WTC11 (cell line): ENCODE data around the gene SCUBE1. TPM values are rescaled to one million over a fixed set of nuclear protein-coding genes. Genes with fewer than 3 reads are reported as not detected.
A peak's percentile ranks its signal among the peaks of the same experiment; 100 is the strongest.

ENCODE experiments used
- ATAC-seq: fragments of 200-7000 bp; cut with Tn5 transposase; 2 replicates; pipeline ENCODE4 v1.10.0; 2021; ENCODE audit warnings: mild to moderate bottlenecking, moderate library complexity
- CTCF ChIA-PET: fragments of 300-600 bp; sonication (Branson Sonifier 250); formaldehyde crosslinking; loops from one replicate; lab custom pipeline; 2021; ENCODE audit warnings: antibody characterized with exemption; lab: Charles Lee
- POLR2A ChIA-PET: fragments of 350-600 bp; sonication (Branson Sonifier 250); formaldehyde crosslinking; loops from one replicate; lab custom pipeline; 2021; ENCODE audit warnings: antibody characterized with exemption; lab: Charles Lee
- DNase-seq: peaks from one replicate; pipeline ENCODE4 v3.0.0; 2021; ENCODE audit warnings: low spot score
- H3K27ac Mint-ChIP-seq: 2 replicates; pipeline ENCODE4 v1.8.0; 2021; ENCODE audit warnings: mixed read lengths
- H3K27me3 Mint-ChIP-seq: 2 replicates; pipeline ENCODE4 v1.8.0; 2021; ENCODE audit warnings: low read depth, mild to moderate bottlenecking, moderate library complexity, mixed read lengths
- H3K36me3 Mint-ChIP-seq: 2 replicates; pipeline ENCODE4 v1.8.0; 2021; ENCODE audit warnings: mixed read lengths
- H3K4me1 Mint-ChIP-seq: 2 replicates; pipeline ENCODE4 v1.8.0; 2022; ENCODE audit warnings: mixed read lengths
- H3K4me3 Mint-ChIP-seq: 2 replicates; pipeline ENCODE4 v1.8.0; 2021; ENCODE audit warnings: mild to moderate bottlenecking, moderate library complexity, mixed read lengths
- H3K9me3 Mint-ChIP-seq: 2 replicates; pipeline ENCODE4 v1.8.0; 2021; ENCODE audit warnings: mixed read lengths
- ARID4B ChIP-seq: sonication (generic); formaldehyde crosslinking; IDR thresholded peaks from 2 replicates; pipeline ENCODE4 v1.8.0; 2023; ENCODE audit warnings: missing genetic modification reagents, mild to moderate bottlenecking, borderline replicate concordance
- ATF2 ChIP-seq: sonication (generic); formaldehyde crosslinking; IDR thresholded peaks from 2 replicates; pipeline ENCODE4 v1.8.1; 2022; ENCODE audit warnings: low read depth, missing genetic modification reagents, borderline replicate concordance
- ATF3 ChIP-seq: sonication (generic); formaldehyde crosslinking; conservative IDR thresholded peaks from 2 replicates; pipeline ENCODE4 v1.8.1; 2022; ENCODE audit warnings: mild to moderate bottlenecking, missing genetic modification reagents
- ESRRA ChIP-seq: sonication (generic); formaldehyde crosslinking; IDR thresholded peaks from 2 replicates; pipeline ENCODE4 v1.8.1; 2022; ENCODE audit warnings: mild to moderate bottlenecking, missing genetic modification reagents, borderline replicate concordance
- FOXP1 ChIP-seq: sonication (generic); formaldehyde crosslinking; IDR thresholded peaks from 2 replicates; pipeline ENCODE4 v1.8.0; 2022; ENCODE audit warnings: missing genetic modification reagents, mild to moderate bottlenecking, moderate library complexity, borderline replicate concordance
- GABPB1 ChIP-seq: sonication (generic); formaldehyde crosslinking; IDR thresholded peaks from 2 replicates; pipeline ENCODE4 v1.8.1; 2023; ENCODE audit warnings: mild to moderate bottlenecking, missing genetic modification reagents
- GRHL2 ChIP-seq: fragments of 250-450 bp; sonication (Bioruptor Pico); IDR thresholded peaks from 2 replicates; pipeline ENCODE4 v1.8.0; 2022; ENCODE audit warnings: mild to moderate bottlenecking, moderate library complexity; ENCODE audit not compliant: insufficient replicate concordance, severe bottlenecking
- HMGXB4 ChIP-seq: sonication (generic); formaldehyde crosslinking; IDR thresholded peaks from 2 replicates; pipeline ENCODE4 v1.8.1; 2023; ENCODE audit warnings: mild to moderate bottlenecking, moderate library complexity, missing genetic modification reagents
- JUN ChIP-seq: sonication (generic); formaldehyde crosslinking; IDR thresholded peaks from 2 replicates; pipeline ENCODE4 v1.8.0; 2023; ENCODE audit warnings: mild to moderate bottlenecking, missing genetic modification reagents
- KAT7 ChIP-seq: sonication (generic); formaldehyde crosslinking; IDR thresholded peaks from 2 replicates; pipeline ENCODE4 v1.8.1; 2023; ENCODE audit warnings: missing genetic modification reagents, mild to moderate bottlenecking, borderline replicate concordance
- NFATC4 ChIP-seq: fragments of 250-450 bp; sonication (Bioruptor Pico); IDR thresholded peaks from 2 replicates; pipeline ENCODE4 v1.9.0; 2021; ENCODE audit warnings: mild to moderate bottlenecking
- NFE2L1 ChIP-seq: sonication (generic); formaldehyde crosslinking; IDR thresholded peaks from 2 replicates; pipeline ENCODE4 v1.8.1; 2023; ENCODE audit warnings: missing genetic modification reagents
- NR1H2 ChIP-seq: sonication (generic); formaldehyde crosslinking; IDR thresholded peaks from 2 replicates; pipeline ENCODE4 v1.9.0; 2021; ENCODE audit warnings: mild to moderate bottlenecking, moderate library complexity, missing genetic modification reagents
- RELA ChIP-seq: sonication (generic); formaldehyde crosslinking; IDR thresholded peaks from 2 replicates; pipeline ENCODE4 v1.8.1; 2022; ENCODE audit warnings: missing genetic modification reagents, mild to moderate bottlenecking, borderline replicate concordance
- SMAD3 ChIP-seq: sonication (generic); formaldehyde crosslinking; IDR thresholded peaks from 2 replicates; pipeline ENCODE4 v1.8.0; 2022; ENCODE audit warnings: missing genetic modification reagents, mild to moderate bottlenecking, borderline replicate concordance
- SOX15 ChIP-seq: fragments of 250-450 bp; sonication (Bioruptor Pico); IDR thresholded peaks from 2 replicates; pipeline ENCODE4 v1.9.0; 2021; ENCODE audit warnings: mild to moderate bottlenecking
- TCF7 ChIP-seq: sonication (generic); formaldehyde crosslinking; IDR thresholded peaks from 2 replicates; pipeline ENCODE4 v1.8.0; 2022; ENCODE audit warnings: mild to moderate bottlenecking, low read depth, missing genetic modification reagents, moderate library complexity
- TEAD1 ChIP-seq: sonication (generic); formaldehyde crosslinking; IDR thresholded peaks from 2 replicates; pipeline ENCODE4 v1.8.0; 2022; ENCODE audit warnings: mild to moderate bottlenecking, missing genetic modification reagents
- USF1 ChIP-seq: sonication (generic); formaldehyde crosslinking; IDR thresholded peaks from 2 replicates; pipeline ENCODE4 v1.8.0; 2022; ENCODE audit warnings: mild to moderate bottlenecking, missing genetic modification reagents
- ZNF121 ChIP-seq: sonication (generic); formaldehyde crosslinking; IDR thresholded peaks from 2 replicates; pipeline ENCODE4 v1.8.0; 2023; ENCODE audit warnings: missing genetic modification reagents
- ZNF232 ChIP-seq: sonication (generic); formaldehyde crosslinking; IDR thresholded peaks from 2 replicates; pipeline ENCODE4 v1.8.0; 2022; ENCODE audit warnings: mild to moderate bottlenecking, missing genetic modification reagents
- ZNF281 ChIP-seq: sonication (generic); formaldehyde crosslinking; IDR thresholded peaks from 2 replicates; pipeline ENCODE4 v1.8.0; 2023; ENCODE audit warnings: mild to moderate bottlenecking, missing genetic modification reagents
- ZNF317 ChIP-seq: sonication (generic); formaldehyde crosslinking; IDR thresholded peaks from 2 replicates; pipeline ENCODE4 v1.8.1; 2023; ENCODE audit warnings: low read depth, mild to moderate bottlenecking, moderate library complexity, missing genetic modification reagents, borderline replicate concordance
- ZNF396 ChIP-seq: fragments of 250-450 bp; sonication (Bioruptor Pico); IDR thresholded peaks from 2 replicates; pipeline ENCODE4 v1.8.0; 2021; ENCODE audit warnings: mild to moderate bottlenecking, moderate library complexity, borderline replicate concordance
- total RNA-seq: library from RNA; stranded (reverse); gene quantifications from 3 replicates; pipeline ENCODE4 v1.2.3, GENCODE V29; 2021

SCUBE1 gene
- total RNA-seq, 1 experiment from 2014 or later, result 6.9 TPM

- TF ChIP-seq ZNF317, result no peak
These were observed 66.9 kb downstream of the SCUBE1 start (continued) for GRCh38 chr22:43276321-43276720.

- H3K4me1 Mint-ChIP-seq, result peaks cover 58% of the 10 kb centered on the region
- no peaks in the 10 kb centered on the region for H3K27me3 Mint-ChIP-seq
- DNase-seq (peak; percentile 48), ATAC-seq (peak; percentile 45)
- no peaks in the 10 kb centered on the region for H3K9me3 Mint-ChIP-seq
- ChIA-PET CTCF (interaction anchor here (0.7 to 15.6 kb wide), 8 partner anchors 13 to 111 kb away, joined by 3 to 486 read pairs (median 5); partner anchors contain the start of gene SCUBE1), POLR2A (interaction anchor here (0.7 to 0.8 kb wide), 2 partner anchors 10 to 68 kb away, joined by 3 read pairs; partner anchors contain the start of gene SCUBE1)
- H3K4me3 Mint-ChIP-seq, result no peak overlapping the region
- H3K27ac Mint-ChIP-seq, result peak overlapping the region; percentile 2; the same call in 1 of the 2 replicates
- H3K36me3 Mint-ChIP-seq, result no peaks in the 10 kb centered on the region
- no peak for TF ChIP-seq NR1H2 (CRISPR knock-in tag)
- no peak for TF ChIP-seq NFE2L1 (CRISPR knock-in tag)
- TF ChIP-seq ARID4B (CRISPR knock-in tag), result no peak
- no peak for TF ChIP-seq ATF2 (CRISPR knock-in tag)
- no peak for TF ChIP-seq SMAD3 (CRISPR knock-in tag)
- no peak for TF ChIP-seq ZNF396
- TF ChIP-seq ESRRA (CRISPR knock-in tag), result no peak
- no peak for TF ChIP-seq GABPB1 (CRISPR knock-in tag)
- TF ChIP-seq ATF3 (CRISPR knock-in tag), result no peak
- peak; percentile 45; the same call in 1 of the 2 replicates for TF ChIP-seq USF1
- TF ChIP-seq KAT7, result no peak
- TF ChIP-seq NFATC4 (CRISPR knock-in tag), result no peak
- no peak for TF ChIP-seq JUN (CRISPR knock-in tag)
- 0 out of 2 replicates have a peak, but pooled peaks have one; percentile 64 for TF ChIP-seq FOXP1 (CRISPR knock-in tag)
- no peak for TF ChIP-seq ZNF281 (CRISPR knock-in tag)
- no peak for TF ChIP-seq TEAD1 (CRISPR knock-in tag)
- no peak for TF ChIP-seq ZNF121 (CRISPR knock-in tag)
- TF ChIP-seq TCF7 (CRISPR knock-in tag), result no peak
- TF ChIP-seq HMGXB4 (CRISPR knock-in tag), result no peak
- TF ChIP-seq ZNF232 (CRISPR knock-in tag), result no peak
- TF ChIP-seq RELA, result no peak
- no peak for TF ChIP-seq SOX15 (CRISPR knock-in tag)
- TF ChIP-seq GRHL2 (CRISPR knock-in tag), result no peak
These were observed 67.4 kb downstream of the SCUBE1 start for GRCh38 chr22:43275545-43276317.
